ENCODE measurements around the gene FCRL2.

DNA sequence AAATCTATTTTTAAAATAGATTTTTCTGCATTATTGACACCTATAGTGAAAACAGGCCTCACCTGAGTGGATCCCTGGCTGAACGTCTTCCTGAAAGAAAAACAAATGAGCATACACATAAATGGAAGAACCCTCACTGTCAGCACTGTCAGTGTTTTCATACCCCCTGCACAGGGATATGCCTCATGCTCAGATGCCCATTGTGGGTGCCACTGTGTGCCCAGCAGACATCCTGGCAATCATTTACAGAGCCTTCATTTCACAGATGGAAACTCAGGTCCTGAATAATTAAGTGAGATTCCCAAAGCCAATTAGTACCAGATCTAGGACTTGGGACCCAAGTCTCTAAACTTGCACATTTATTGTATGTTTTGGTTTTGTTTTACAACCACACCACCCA lies 23.1 kb upstream of the FCRL2 start:
- TF ChIP-seq, protein P1, sequence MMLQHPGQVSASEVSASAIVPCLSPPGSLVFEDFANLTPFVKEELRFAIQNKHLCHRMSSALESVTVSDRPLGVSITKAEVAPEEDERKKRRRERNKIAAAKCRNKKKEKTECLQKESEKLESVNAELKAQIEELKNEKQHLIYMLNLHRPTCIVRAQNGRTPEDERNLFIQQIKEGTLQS (CRISPR knock-in tag; conservative IDR thresholded peaks at IDR 0.05) = no peak
- no peak for TF ChIP-seq CTCF (IDR thresholded peaks at IDR 0.05)
- no peak for TF ChIP-seq CREM (CRISPR knock-in tag; IDR thresholded peaks at IDR 0.05)
- no peak for TF ChIP-seq E2F4 (CRISPR knock-in tag; IDR thresholded peaks at IDR 0.05; ENCODE audit: borderline replicate concordance, low read depth)
- no peak for TF ChIP-seq MAX (CRISPR knock-in tag; IDR thresholded peaks at IDR 0.05)
- TF ChIP-seq, protein P2, sequence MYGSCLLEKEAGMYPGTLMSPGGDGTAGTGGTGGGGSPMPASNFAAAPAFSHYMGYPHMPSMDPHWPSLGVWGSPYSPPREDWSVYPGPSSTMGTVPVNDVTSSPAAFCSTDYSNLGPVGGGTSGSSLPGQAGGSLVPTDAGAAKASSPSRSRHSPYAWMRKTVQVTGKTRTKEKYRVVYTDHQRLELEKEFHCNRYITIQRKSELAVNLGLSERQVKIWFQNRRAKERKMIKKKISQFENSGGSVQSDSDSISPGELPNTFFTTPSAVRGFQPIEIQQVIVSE (CRISPR knock-in tag; IDR thresholded peaks at IDR 0.05; ENCODE audit: borderline replicate concordance) = no peak
- TF ChIP-seq ESRRA (CRISPR knock-in tag; IDR thresholded peaks at IDR 0.05; ENCODE audit: borderline replicate concordance) = no peak
